Naive B cell (primary cell): ENCODE data around the gene ZNF530. TPM values are rescaled to one million over a fixed set of nuclear protein-coding genes. Genes with fewer than 3 reads are reported as not detected.

ENCODE experiments used
- polyA plus RNA-seq, 6 donors: library from polyadenylated mRNA; unstranded; fragments of 300-500 nt; fragmentation: Illumina TruSeq; gene quantifications; one replicate each; pipeline ENCODE4 v1.2.3, GENCODE V29; 2021; ENCODE audit warnings: low read depth in 6 of 6

The ZNF530 gene
- polyA plus RNA-seq, 6 donors from 2014 or later: 4.1 to 14.7 (median 7.2) TPM

Other genes with a start within 250 kb of the ZNF530 start
- 1 to 10 TPM; 4.1 to 8.4 (median 5.0) TPM for gene ZNF304, start 248.6 kb upstream of the ZNF530 start, polyA plus RNA-seq
- gene TRAPPC2B, start 236.3 kb upstream of the ZNF530 start, polyA plus RNA-seq: 10 to 100 TPM; 35.5 to 91.3 (median 45.8) TPM
- 1 to 10 TPM in 3 of 6 donors, under 1 TPM in 2, not detected in 1; 0.71 to 2.5 (median 1.2) TPM for gene ZNF547, start 236.3 kb upstream of the ZNF530 start, polyA plus RNA-seq
- gene ZNF548, start 210.0 kb upstream of the ZNF530 start, polyA plus RNA-seq: 10 to 100 TPM; 17.4 to 28.4 (median 23.3) TPM
- 10 to 100 TPM in 3 of 6 donors, 1 to 10 TPM in 3; 6.1 to 13.0 (median 9.6) TPM for gene ZNF17, start 188.7 kb upstream of the ZNF530 start, polyA plus RNA-seq
- gene ZNF749, start 164.6 kb upstream of the ZNF530 start, polyA plus RNA-seq: 10 to 100 TPM in 4 of 6 donors, 1 to 10 TPM in 2; 3.7 to 23.2 (median 14.4) TPM
- 1 to 10 TPM in 2 of 6 donors, under 1 TPM in 4; 0.39 to 1.4 (median 0.88) TPM for gene VN1R1, start 142.7 kb upstream of the ZNF530 start, polyA plus RNA-seq
- 1 to 10 TPM; 4.3 to 9.7 (median 6.8) TPM for gene ZNF772, start 122.3 kb upstream of the ZNF530 start, polyA plus RNA-seq
- gene ZNF419, start 112.1 kb upstream of the ZNF530 start, polyA plus RNA-seq: 10 to 100 TPM in 4 of 6 donors, 1 to 10 TPM in 2; 7.0 to 15.7 (median 12.1) TPM
- 10 to 100 TPM; 10.1 to 25.5 (median 13.1) TPM for gene ZNF773, start 99.9 kb upstream of the ZNF530 start, polyA plus RNA-seq
- 10 to 100 TPM in 3 of 6 donors, 1 to 10 TPM in 3; 3.3 to 14.2 (median 9.5) TPM for gene ZNF549, start 72.5 kb upstream of the ZNF530 start, polyA plus RNA-seq
- 10 to 100 TPM in 3 of 6 donors, 1 to 10 TPM in 3; 3.8 to 19.8 (median 9.4) TPM for gene ZNF550, start 40.0 kb upstream of the ZNF530 start, polyA plus RNA-seq
- 1 to 10 TPM; 3.4 to 9.7 (median 7.7) TPM for gene ZNF416, start 21.0 kb upstream of the ZNF530 start, polyA plus RNA-seq
- 10 to 100 TPM; 14.2 to 22.7 (median 17.8) TPM for gene ZIK1, start 15.7 kb upstream of the ZNF530 start, polyA plus RNA-seq
- 10 to 100 TPM; 17.2 to 32.7 (median 20.6) TPM for gene ZNF134, start 14.4 kb downstream of the ZNF530 start, polyA plus RNA-seq
- gene ZNF211, start 33.3 kb downstream of the ZNF530 start, polyA plus RNA-seq: 10 to 100 TPM in 5 of 6 donors, not detected in 1; 17.0 to 27.4 (median 20.9) TPM
- not detected for gene ZSCAN4, start 69.0 kb downstream of the ZNF530 start, polyA plus RNA-seq
- gene ZNF551, start 82.1 kb downstream of the ZNF530 start, polyA plus RNA-seq: 10 to 100 TPM in 3 of 6 donors, 1 to 10 TPM in 2, under 1 TPM in 1; 0.91 to 14.1 (median 9.8) TPM
- 10 to 100 TPM in 2 of 6 donors, 1 to 10 TPM in 4; 4.3 to 12.9 (median 6.0) TPM for gene ZNF154, start 109.3 kb downstream of the ZNF530 start, polyA plus RNA-seq
- gene ZNF671, start 127.7 kb downstream of the ZNF530 start, polyA plus RNA-seq: 10 to 100 TPM; 25.2 to 41.6 (median 30.4) TPM
- 10 to 100 TPM; 11.9 to 18.4 (median 15.1) TPM for gene ZNF776, start 146.9 kb downstream of the ZNF530 start, polyA plus RNA-seq
- gene ZNF586, start 169.8 kb downstream of the ZNF530 start, polyA plus RNA-seq: 10 to 100 TPM; 17.1 to 29.8 (median 24.1) TPM
- gene ZNF552, start 215.0 kb downstream of the ZNF530 start, polyA plus RNA-seq: 10 to 100 TPM in 2 of 6 donors, 1 to 10 TPM in 4; 4.1 to 15.2 (median 6.3) TPM
- gene ZNF587B, start 230.4 kb downstream of the ZNF530 start, polyA plus RNA-seq: 1 to 10 TPM in 5 of 6 donors, not detected in 1; 1.3 to 3.0 (median 1.5) TPM
- gene ZNF587, start 250.0 kb downstream of the ZNF530 start, polyA plus RNA-seq: 10 to 100 TPM in 1 of 6 donors, 1 to 10 TPM in 5; 4.5 to 11.1 (median 6.8) TPM